Mesodermal cell (in vitro differentiated cells): ENCODE data around the gene SLC17A7.
A peak's percentile ranks its signal among the peaks of the same experiment; 100 is the strongest.

Experiments used
- H3K27ac ChIP-seq: 2 replicates; pipeline ENCODE4 v1.7.0; 2013; ENCODE audit warnings: mild to moderate bottlenecking, low read depth, low read length, moderate library complexity; ENCODE audit not compliant: severe bottlenecking
- H3K36me3 ChIP-seq: 2 replicates; pipeline ENCODE4 v1.7.1; 2013; ENCODE audit warnings: mild to moderate bottlenecking, low read length, moderate library complexity; ENCODE audit not compliant: control insufficient read depth, insufficient read depth
- H3K4me1 ChIP-seq: one replicate; pipeline ENCODE4 v1.7.1; 2013; ENCODE audit warnings: mild to moderate bottlenecking, low read length; ENCODE audit not compliant: insufficient read depth, control insufficient read depth, poor library complexity, severe bottlenecking
- H3K4me3 ChIP-seq: 2 replicates; pipeline ENCODE4 v1.7.0; 2013; ENCODE audit warnings: low read length, control low read depth, mild to moderate bottlenecking; ENCODE audit not compliant: insufficient read depth, poor library complexity, severe bottlenecking; ENCODE audit errors: extremely low read depth
- H3K9me3 ChIP-seq: 2 replicates; pipeline ENCODE4 v1.7.1; 2013; ENCODE audit warnings: mild to moderate bottlenecking, low read length, moderate library complexity; ENCODE audit not compliant: control insufficient read depth
- WGBS, 2 experiments: methylation state at CpG; one replicate each; pipeline ENCODE4 v1.1.5; 2013; ENCODE audit warnings: missing lambda C conversion rate in 2 of 2; ENCODE audit not compliant: insufficient coverage in 2 of 2; 5-methylcytosine and 5-hydroxymethylcytosine counted together

Gene SLC17A7

DNA sequence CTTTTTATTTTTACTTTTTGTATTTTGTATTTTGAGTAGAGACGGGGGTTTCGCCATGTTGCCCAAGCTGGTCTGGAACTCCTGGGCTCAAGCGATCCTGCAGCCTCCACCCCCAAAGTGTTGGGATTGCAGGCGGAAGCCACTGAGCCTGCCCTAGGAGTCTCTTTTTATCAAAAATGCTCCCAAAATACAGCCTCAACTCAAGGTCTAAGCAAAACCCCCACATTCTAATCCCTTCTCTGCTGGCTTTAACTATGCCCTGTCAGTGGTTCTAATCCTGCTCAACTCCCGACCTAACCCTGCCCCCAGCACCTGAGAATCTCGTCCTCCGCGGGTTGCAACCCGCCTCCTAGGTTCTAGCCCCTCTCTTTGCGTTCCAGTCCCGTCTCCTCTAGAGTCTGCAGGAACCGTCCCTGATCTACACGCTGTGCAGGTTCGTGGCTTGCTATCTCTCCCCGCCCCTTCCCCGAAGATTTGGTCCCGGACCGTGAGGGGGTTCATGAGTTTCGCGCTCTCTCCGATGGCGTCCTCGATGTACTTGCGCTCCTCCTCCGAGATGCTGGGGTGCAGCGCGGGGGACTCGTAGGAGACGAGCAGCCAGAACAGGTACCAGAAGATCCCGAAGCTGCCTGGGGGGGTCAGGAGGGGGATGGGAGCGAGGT lies 8.0 kb downstream of the SLC17A7 start:
- H3K4me1 ChIP-seq = peaks cover 4% of the 10 kb centered on the region
- 58 to 70% methylated on average over 27 to 31 of the region's 31 CpGs for WGBS, 2 experiments

GRCh38 chr19:49432141-49433073 lies 8.9 kb downstream of the SLC17A7 start:
- no peaks in the 10 kb centered on the region for H3K9me3 ChIP-seq
- H3K4me1 ChIP-seq = peaks cover 10% of the 10 kb centered on the region
- no peaks in the 10 kb centered on the region for H3K36me3 ChIP-seq
- no peak overlapping the region for H3K4me3 ChIP-seq
- no peak overlapping the region for H3K27ac ChIP-seq
- 19 to 21% methylated on average over 45 to 55 of the region's 63 CpGs for WGBS, 2 experiments

More for the DNA sequence above, 8.0 kb downstream of the SLC17A7 start:
- Histone ChIP-seq H3K4me3 (no peak overlapping the region), H3K36me3 (no peaks in the 10 kb centered on the region), H3K9me3 (no peaks in the 10 kb centered on the region), H3K27ac (no peak overlapping the region)

DNA sequence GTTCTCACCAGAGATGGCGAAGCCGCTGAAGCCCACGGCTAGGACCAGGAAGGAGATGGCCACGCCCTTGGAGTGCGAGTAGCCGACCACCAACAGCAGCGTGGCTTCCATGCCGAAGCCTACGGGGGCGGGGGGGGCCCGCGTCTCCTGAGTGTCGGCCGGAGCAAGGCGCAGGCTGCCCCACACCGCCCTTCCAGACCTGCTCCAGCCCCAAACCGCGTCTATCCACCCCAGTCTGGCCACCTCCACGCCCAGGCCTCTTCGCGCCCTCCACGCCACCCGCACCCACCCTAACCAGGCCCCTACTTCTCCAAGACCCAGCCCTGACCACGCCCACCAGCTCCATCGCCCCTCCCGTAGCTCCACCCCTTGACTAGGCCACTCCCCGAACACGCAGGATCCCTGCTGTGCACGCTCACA lies 10.0 kb downstream of the SLC17A7 start:
- peaks cover 10% of the 10 kb centered on the region for H3K4me1 ChIP-seq
- no peak overlapping the region for H3K4me3 ChIP-seq
- WGBS, 2 experiments = 66 to 73% methylated on average over 22 to 23 of the region's 29 CpGs
- no peak overlapping the region for H3K27ac ChIP-seq
- no peaks in the 10 kb centered on the region for H3K9me3 ChIP-seq
- H3K36me3 ChIP-seq = no peaks in the 10 kb centered on the region

- 70 to 71% methylated on average over 27 to 28 of the region's 28 CpGs for WGBS, 2 experiments
- H3K36me3 ChIP-seq = no peaks in the 10 kb centered on the region
- no peaks in the 10 kb centered on the region for H3K9me3 ChIP-seq
- no peak overlapping the region for H3K27ac ChIP-seq
- peaks cover 10% of the 10 kb centered on the region for H3K4me1 ChIP-seq
- no peak overlapping the region for H3K4me3 ChIP-seq
These were observed 10.5 kb downstream of the SLC17A7 start for GRCh38 chr19:49430678-49431329.

- H3K4me1 ChIP-seq = peaks cover 10% of the 10 kb centered on the region
- H3K4me3 ChIP-seq = no peak overlapping the region
- no peak overlapping the region for H3K27ac ChIP-seq
- H3K36me3 ChIP-seq = no peaks in the 10 kb centered on the region
- WGBS, 2 experiments = 72 to 85% methylated on average over 6 to 8 of the region's 9 CpGs
- no peaks in the 10 kb centered on the region for H3K9me3 ChIP-seq
These were observed 11.1 kb downstream of the SLC17A7 start for GRCh38 chr19:49430172-49430677.

- Histone ChIP-seq H3K36me3 (no peaks in the 10 kb centered on the region), H3K9me3 (no peaks in the 10 kb centered on the region), H3K4me3 (peak overlapping the region; percentile 19), H3K27ac (no peak overlapping the region), H3K4me1 (peaks cover 11% of the 10 kb centered on the region)
- WGBS, 2 experiments = 27 to 28% methylated on average over 13 to 20 of the region's 29 CpGs
These were observed 12.5 kb downstream of the SLC17A7 start for GRCh38 chr19:49428547-49429451.

DNA sequence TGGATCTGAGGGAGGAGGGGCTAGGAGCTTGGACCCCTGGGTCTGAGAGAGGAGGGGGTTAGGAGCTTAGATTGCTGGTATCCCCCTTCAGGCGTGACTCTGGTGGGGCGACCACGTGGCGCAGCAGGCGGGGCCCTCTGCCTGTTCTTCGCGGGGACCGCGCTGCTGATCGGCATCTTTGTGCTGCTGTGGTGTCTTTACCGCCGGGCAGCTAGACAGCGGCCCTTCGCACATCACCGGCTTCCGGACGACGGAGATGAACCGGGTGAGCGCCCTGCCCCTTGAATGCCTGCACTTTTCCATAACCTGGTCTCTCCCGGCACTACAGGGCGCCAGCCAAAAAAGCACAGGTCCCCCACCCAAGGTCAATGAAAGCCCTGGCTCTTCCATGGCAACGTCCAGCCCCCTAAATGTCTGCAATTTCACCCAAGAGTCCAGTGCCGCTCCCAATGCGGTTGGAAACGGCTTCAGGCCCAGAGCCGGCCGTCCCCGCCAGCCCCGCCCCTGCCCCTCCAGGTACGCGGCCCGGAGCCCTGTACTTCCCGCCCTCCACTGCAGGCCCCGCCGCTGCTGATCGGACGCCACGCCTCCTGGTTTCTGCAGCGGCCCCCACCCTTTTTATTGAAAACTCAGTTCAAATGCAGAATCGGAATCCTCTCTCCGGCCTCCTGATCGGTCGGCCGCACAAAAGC lies 13.3 kb downstream of the SLC17A7 start:
- Histone ChIP-seq H3K9me3 (no peaks in the 10 kb centered on the region), H3K4me3 (peak overlapping the region; percentile 19), H3K27ac (no peak overlapping the region), H3K4me1 (peaks cover 18% of the 10 kb centered on the region), H3K36me3 (no peaks in the 10 kb centered on the region)
- WGBS, 2 experiments = 4 to 5% methylated on average over 42 to 44 of the region's 45 CpGs

DNA sequence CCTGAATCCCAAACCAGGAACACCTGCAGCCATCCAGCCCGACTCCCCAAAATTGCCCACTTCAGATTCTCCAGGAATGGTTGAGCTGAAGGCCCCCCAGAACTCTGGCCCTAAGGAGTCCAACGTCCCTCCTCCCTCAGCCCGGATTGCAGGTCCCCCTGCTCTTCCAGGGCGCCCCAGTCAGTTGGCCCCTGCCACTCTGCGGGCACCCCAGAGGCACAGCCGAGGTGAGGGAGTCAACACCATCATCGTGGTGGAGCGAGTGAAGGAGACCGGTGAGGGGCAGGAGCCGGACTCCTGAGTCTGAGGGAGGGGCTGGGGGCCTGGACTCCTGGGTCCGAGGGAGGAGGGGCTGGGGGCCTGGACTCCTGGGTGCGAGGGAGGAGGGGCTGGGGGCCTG lies 14.0 kb downstream of the SLC17A7 start:
- no peak overlapping the region for H3K27ac ChIP-seq
- H3K36me3 ChIP-seq = no peaks in the 10 kb centered on the region
- WGBS, 2 experiments = 58 to 67% methylated on average over 9 to 11 of the region's 12 CpGs
- H3K4me1 ChIP-seq = peaks cover 18% of the 10 kb centered on the region
- H3K4me3 ChIP-seq = no peak overlapping the region
- no peaks in the 10 kb centered on the region for H3K9me3 ChIP-seq

DNA sequence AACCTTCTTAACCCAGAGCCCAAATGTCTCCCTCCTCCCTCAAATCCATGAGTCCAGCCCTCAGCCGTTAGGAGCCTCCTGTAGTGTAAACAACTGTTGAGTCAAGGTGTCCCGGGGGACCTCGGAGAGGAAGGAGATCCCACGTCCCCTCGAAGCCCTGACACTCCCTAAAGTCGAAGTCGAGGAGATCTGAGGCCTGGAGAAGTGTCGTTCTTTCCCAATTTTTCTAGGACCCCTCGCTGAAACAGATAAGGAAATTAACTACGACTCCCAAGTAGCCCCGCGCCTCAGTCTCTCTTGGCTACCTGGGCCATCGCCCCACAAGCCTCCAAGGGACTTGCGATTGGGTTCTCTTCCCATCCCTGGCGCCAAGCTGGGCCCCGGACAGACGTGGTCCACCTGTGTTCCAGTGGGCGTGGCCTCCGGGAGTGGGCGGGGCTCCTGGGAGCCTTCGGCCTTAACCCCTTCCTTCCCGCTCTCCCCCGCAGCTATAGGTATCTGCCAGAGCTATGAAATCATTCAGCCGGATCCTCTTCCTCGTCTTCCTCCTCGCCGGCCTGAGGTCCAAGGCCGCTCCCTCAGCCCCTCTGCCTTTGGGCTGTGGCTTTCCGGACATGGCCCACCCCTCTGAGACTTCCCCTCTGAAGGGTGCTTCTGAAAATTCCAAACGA lies 15.3 kb downstream of the SLC17A7 start:
- H3K4me1 ChIP-seq = peaks cover 18% of the 10 kb centered on the region
- no peak overlapping the region for H3K27ac ChIP-seq
- no peak overlapping the region for H3K4me3 ChIP-seq
- no peaks in the 10 kb centered on the region for H3K9me3 ChIP-seq
- H3K36me3 ChIP-seq = no peaks in the 10 kb centered on the region
- WGBS, 2 experiments = 9 to 13% methylated on average over 24 to 27 of the region's 30 CpGs
